Stimulated activated CD4-positive, alpha-beta T cell treated with anti-CD3 and anti-CD28 coated beads, Interleukin-2, amount 100 ng/mL, for 4 hours (primary cell): ENCODE measurements around the gene TRABD2A.
A peak's percentile ranks its signal among the peaks of the same experiment; 100 is the strongest.

ENCODE experiments used
- DNase-seq: peaks from one replicate; pipeline ENCODE4 v3.0.0-alpha.2; 2020; ENCODE audit warnings: low read depth

Gene TRABD2A

GRCh38 chr2:84850471-84850870 is 30.4 kb downstream of the TRABD2A start:
- DNase-seq, result no peak

GRCh38 chr2:84849271-84849952 is 31.5 kb downstream of the TRABD2A start:
- DNase-seq, result peak; percentile 54

DNA sequence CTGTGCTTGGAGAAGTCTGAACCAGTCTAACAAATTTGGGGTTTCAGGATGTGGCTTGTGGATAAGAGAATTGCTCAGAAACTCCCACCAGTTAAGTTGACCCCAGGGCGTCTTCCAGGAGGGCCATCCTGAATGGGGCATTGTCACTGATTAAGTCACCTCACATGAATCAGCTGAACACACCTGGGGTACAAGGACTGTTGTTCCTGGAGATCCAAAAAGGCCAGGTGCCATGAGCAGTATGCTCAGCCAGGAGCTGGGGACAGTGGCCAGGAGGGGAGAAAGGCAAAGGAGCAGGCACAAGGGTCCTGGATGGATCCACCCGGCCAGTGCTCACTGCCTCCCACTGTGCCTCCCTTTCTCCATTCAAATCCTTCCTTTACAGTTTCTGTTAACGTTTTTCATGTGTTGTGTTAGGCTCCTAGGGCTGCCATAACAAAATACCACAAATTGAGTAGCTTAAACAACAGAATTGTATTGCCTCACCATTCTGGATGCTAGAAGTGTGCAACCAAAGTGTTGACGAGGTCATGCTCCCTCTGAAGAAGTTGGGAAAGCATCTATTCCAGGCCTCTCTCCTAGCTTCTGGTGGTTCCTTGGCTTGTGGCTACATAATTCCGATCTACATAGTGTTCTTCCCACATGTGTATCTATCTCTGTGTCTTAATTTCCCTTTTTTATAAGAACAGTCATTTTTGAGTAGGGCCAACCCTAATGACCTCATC is 33.4 kb downstream of the TRABD2A start:
- no peak for DNase-seq

GRCh38 chr2:84846741-84847142 is 34.1 kb downstream of the TRABD2A start:
- no peak for DNase-seq

GRCh38 chr2:84846041-84846663 is 34.7 kb downstream of the TRABD2A start:
- DNase-seq, result peak; percentile 56

DNA sequence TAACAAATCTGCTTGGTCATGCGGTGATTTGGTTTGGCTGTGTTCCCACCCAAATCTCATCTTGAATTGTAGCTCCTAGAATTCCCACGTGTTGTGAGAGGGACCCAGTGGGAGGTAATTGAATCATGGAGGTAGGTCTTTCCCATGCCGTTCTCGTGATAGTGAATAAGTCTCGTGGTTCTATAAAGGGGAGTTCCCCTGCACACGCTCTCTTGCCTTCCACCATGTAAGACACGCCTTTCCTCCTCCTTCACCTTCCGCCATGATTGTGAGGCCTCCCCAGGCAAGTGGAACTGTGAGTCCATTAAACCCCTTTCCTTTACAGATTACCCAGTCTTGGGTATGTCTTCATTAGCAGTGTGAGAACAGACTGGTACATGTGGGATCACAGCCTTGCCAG is 36.7 kb downstream of the TRABD2A start:
- no peak for DNase-seq

GRCh38 chr2:84841577-84841976 is 39.3 kb downstream of the TRABD2A start:
- DNase-seq, result no peak

DNA sequence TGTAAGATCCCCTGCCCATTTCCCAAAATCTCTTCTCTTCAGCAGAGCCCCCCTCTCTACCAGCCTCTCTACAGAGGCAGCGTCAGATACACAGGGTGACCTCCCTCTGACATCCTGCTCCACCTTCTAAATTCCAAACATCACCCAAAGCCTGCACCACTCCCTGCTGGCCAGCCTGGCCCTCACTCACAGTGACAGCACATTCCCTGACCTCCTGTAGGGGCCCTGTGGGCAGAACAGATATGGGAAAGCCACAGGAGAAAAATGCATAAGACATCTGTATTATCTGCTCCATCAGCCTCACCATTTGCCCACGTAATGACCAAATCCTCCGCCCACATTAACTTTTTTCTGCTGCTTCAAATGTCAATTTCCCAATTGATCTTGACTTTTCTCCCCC is 40.6 kb downstream of the TRABD2A start:
- DNase-seq, result no peak

GRCh38 chr2:84839851-84840250 is 41.0 kb downstream of the TRABD2A start:
- peak; percentile 51 for DNase-seq

DNA sequence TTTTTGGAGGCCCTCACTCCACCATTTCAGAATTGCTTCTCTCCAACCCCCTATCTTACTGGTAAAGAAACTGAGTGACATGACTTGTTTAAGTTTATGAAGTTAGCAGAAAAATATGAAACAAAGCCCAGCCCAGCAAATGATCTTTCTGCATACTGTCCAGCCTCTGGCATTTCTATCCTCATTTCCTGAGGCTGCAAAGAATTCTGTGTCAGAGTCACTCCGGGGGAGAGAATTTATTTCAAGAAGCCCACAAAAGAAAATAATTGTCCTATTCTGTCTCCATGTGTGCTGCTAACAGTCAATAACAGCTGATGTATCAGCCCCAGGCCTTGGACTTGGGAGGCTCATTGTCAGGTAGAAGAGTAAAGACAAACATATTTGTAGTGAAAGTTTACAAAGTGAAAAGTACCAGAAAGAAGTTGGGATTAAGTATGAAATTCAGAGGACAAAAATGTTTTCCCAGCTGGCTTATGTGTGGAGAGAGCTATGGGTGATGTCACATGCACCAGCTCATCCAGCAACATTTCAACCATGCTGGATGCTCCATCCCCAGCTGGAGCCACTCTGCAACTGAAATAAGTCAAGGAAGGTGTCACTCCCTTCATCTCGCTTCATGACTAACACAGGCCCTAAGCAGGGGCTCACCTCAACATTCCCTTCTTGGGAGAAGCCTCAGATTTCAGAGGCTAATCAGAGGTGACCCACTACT is 42.3 kb downstream of the TRABD2A start:
- no peak for DNase-seq

- DNase-seq, result no peak
Measured at GRCh38 chr2:84836215-84836614, 44.7 kb downstream of the TRABD2A start.

- DNase-seq, result no peak
Measured at GRCh38 chr2:84833481-84834150, 47.3 kb downstream of the TRABD2A start.

DNA sequence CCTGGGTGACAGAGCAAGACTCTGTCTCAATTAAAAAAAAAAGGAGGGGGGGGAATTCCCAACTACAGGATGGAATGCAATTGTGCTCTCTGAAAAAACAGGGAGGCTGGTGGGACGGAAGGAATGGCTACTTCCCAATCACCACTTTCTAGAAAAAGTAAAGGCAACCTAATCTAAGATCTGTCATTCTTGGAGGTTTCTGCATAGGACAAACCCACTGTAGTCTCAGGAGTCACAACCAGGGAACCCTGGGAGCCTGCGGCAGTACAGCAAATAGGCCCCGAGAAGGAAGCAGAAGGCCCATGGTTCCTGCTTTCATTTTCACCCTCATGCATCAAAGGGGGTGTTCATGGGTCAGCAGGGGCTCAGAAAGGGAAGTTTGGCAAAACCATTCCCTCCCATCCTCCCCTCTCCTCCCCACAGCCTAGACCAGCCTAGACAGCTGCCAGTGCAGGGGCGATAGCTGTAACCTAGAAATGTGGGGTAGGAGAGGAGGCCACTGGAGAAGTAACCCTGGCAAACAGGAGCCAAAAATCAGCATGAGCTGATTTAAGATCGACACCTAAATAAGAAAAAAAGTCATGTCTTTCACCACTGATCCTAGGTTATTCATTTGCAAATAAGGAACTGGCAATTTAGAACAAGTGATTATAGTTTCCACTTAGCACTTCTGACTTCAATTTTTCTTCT is 48.0 kb downstream of the TRABD2A start:
- no peak for DNase-seq

DNA sequence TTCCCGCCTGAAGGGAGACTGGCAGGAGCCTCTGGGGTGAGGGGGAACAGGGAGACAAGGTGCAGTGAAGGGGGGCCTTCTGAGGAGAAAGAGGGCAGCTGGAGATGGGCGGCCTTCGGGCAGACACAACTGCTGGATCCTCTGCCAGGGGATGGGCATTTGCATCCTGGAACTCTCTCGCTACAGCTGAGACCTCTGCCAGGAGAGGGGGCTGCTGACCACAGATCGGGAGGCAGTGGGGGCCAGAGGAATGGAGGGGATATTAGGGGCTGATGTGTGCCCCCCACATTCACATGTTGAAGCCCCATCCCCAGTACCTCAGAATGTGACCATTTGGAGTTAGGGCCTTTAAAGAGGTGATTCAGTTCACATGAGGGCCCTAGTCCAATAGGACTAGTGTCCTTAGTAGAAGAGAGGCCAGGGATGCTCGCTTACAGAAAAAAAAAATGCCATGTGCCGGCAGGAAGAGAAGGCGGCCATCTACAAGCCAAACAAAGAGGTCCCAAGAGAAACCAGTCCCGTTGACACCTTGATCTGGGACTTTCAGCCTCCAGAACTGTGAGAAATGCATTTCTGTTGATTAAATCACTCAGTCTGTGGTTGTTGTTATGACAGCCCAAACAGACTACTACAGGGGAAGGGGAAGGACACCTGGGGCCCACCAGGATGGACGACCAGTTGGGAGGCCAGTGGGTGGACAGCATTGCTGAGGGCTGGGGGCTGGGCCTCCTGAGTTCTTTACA is 50.0 kb downstream of the TRABD2A start:
- no peak for DNase-seq

- no peak for DNase-seq
Measured at GRCh38 chr2:84830095-84830494, 50.8 kb downstream of the TRABD2A start.

- DNase-seq, result no peak
Measured at GRCh38 chr2:84829693-84830092, 51.2 kb downstream of the TRABD2A start.

GRCh38 chr2:84827978-84828575 is 52.8 kb downstream of the TRABD2A start:
- no peak for DNase-seq

- DNase-seq, result no peak
Measured at GRCh38 chr2:84823788-84824187, 57.1 kb downstream of the TRABD2A start.

- DNase-seq, result no peak
Measured at GRCh38 chr2:84823229-84823628, 57.7 kb downstream of the TRABD2A start.

DNA sequence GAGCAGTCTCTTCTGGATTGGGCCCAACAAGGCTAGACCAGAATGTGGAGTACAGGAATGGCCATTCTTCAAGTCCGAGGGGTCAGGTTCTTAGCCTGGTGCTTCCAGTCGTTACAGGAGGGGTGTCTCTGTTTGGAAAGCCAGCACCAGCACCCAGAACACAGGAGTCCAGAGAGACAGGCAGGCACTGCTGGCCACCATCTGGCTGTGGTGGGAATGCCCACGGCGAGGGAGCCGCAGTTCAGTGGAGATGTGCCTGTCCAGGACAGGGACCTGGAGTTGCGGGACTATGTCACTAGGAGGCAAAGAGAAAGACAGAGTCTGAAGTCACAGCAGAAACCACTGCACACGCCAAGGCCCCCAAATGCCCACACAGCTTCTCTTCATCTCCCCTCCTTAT is 59.1 kb downstream of the TRABD2A start:
- no peak for DNase-seq
